ENCODE data around the gene OPRD1. TPM values are rescaled to one million over a fixed set of nuclear protein-coding genes. Genes with fewer than 3 reads are reported as not detected.

The OPRD1 gene
- total RNA-seq, 2 experiments from 2014 or later, result 0.02 TPM; not detected in 1

DNA sequence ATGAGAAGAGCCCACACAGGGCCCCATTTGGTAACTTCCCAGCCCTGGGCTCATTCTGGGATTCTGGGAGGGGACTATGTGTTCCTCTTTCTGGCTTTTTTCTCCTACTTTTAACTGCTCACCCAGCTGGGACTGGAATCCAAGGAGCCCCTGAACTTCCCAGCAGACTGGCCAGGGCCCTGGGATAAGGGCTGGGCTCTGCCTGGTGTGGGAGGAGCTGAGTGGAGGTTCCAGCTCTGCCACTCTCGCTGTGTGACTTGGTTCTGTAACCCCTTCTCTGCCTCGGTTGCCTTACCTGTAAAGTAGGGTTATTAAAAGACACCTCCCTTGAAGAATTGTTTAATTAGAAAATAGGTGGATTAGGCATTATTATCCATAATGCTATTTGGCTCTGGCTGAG, 82.8 kb downstream of the OPRD1 start:
- H3K4me3 Mint-ChIP-seq, result no peak overlapping the region
- ATAC-seq, result no peak
- ChIA-PET POLR2A (no interaction called here), CTCF (interaction anchor here (0.7 to 4.1 kb wide), 2 partner anchors 33 to 139 kb away, joined by 3 to 30 read pairs; no protein-coding TSS in a partner anchor)
- H3K27ac Mint-ChIP-seq, result no peak overlapping the region
- no peaks in the 10 kb centered on the region for H3K9me3 Mint-ChIP-seq
- DNase-seq, result no peak
- H3K4me1 Mint-ChIP-seq (ENCODE audit: low read depth), result peaks cover 32% of the 10 kb centered on the region
- TF ChIP-seq CTCF (IDR thresholded peaks at IDR 0.05), result no peak
- H3K27me3 Mint-ChIP-seq, result no peaks in the 10 kb centered on the region
- no peaks in the 10 kb centered on the region for H3K36me3 Mint-ChIP-seq (ENCODE audit: low read depth)
- intact Hi-C loops (cut with micrococcal nuclease), result no loop called here

DNA sequence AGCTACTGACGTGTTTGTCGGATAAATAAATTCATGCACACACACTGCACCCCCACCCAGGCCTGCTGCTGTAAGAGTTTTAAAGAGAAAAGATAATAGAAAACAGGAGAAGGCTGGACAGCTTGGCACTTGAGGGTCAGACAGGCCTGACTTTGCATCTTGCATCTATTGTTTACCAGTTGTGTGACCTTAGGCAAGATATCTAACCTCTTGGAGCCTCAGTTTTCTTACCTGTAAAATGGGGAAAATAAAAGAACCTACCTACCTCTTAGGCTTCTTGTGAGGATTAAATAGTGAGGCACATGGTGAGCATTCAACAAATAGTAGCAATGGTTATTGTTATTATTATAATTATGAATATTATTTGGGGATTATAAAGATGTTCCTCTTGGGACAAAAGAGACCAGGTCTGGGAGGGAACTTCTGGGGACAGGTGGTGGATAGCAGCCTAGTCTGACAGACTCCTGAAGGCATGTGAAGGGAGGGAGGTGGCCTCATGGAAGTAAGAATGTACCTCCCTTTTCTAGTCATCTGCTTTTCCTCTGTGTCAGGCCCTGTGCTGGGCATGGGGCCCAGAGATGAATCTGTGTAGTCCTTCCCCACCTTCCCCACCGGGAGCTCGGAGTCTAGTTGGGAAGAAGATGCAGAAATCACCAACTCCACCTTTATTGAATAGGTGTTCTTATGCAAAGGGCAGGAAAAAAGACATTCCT, 84.1 kb downstream of the OPRD1 start:
- no peak for DNase-seq
- ChIA-PET POLR2A (no interaction called here), CTCF (interaction anchor here (4.1 kb wide), 1 partner anchor 138 kb away, joined by 30 read pairs; no protein-coding TSS in a partner anchor)
- intact Hi-C loops (cut with micrococcal nuclease), result no loop called here
- no peaks in the 10 kb centered on the region for H3K9me3 Mint-ChIP-seq
- H3K4me1 Mint-ChIP-seq (ENCODE audit: low read depth), result peaks cover 27% of the 10 kb centered on the region
- H3K4me3 Mint-ChIP-seq, result no peak overlapping the region
- TF ChIP-seq CTCF (IDR thresholded peaks at IDR 0.05), result no peak
- H3K36me3 Mint-ChIP-seq (ENCODE audit: low read depth), result peaks cover 3% of the 10 kb centered on the region
- ATAC-seq, result no peak
- H3K27ac Mint-ChIP-seq, result no peak overlapping the region
- no peaks in the 10 kb centered on the region for H3K27me3 Mint-ChIP-seq

GRCh38 chr1:28896609-28896986, 84.6 kb downstream of the OPRD1 start:
- TF ChIP-seq CTCF (IDR thresholded peaks at IDR 0.05), result no peak
- intact Hi-C loops (cut with micrococcal nuclease), result no loop called here
- Mint-ChIP-seq H3K27me3 (no peaks in the 10 kb centered on the region), H3K4me1 (ENCODE audit: low read depth) (peaks cover 26% of the 10 kb centered on the region), H3K27ac (no peak overlapping the region), H3K36me3 (ENCODE audit: low read depth) (peaks cover 3% of the 10 kb centered on the region), H3K4me3 (no peak overlapping the region), H3K9me3 (no peaks in the 10 kb centered on the region)
- ChIA-PET CTCF (no interaction called here), POLR2A (no interaction called here)
- ATAC-seq (no peak), DNase-seq (no peak)

- intact Hi-C loops (cut with micrococcal nuclease), result no loop called here
- POLR2A ChIA-PET, result interaction anchor here (0.8 to 1.7 kb wide), 3 partner anchors 14 to 254 kb away, joined by 3 to 8 read pairs (median 4); partner anchors contain the start of gene EPB41
- H3K4me3 Mint-ChIP-seq, result no peak overlapping the region
- peaks cover 22% of the 10 kb centered on the region for H3K4me1 Mint-ChIP-seq (ENCODE audit: low read depth)
- peaks cover 3% of the 10 kb centered on the region for H3K36me3 Mint-ChIP-seq (ENCODE audit: low read depth)
- TF ChIP-seq CTCF (IDR thresholded peaks at IDR 0.05), result no peak
- H3K27me3 Mint-ChIP-seq, result no peaks in the 10 kb centered on the region
- ATAC-seq, result no peak
- CTCF ChIA-PET, result no interaction called here
- no peaks in the 10 kb centered on the region for H3K9me3 Mint-ChIP-seq
- no peak overlapping the region for H3K27ac Mint-ChIP-seq
- no peak for DNase-seq
Observed at GRCh38 chr1:28897789-28898188, 85.8 kb downstream of the OPRD1 start.

DNA sequence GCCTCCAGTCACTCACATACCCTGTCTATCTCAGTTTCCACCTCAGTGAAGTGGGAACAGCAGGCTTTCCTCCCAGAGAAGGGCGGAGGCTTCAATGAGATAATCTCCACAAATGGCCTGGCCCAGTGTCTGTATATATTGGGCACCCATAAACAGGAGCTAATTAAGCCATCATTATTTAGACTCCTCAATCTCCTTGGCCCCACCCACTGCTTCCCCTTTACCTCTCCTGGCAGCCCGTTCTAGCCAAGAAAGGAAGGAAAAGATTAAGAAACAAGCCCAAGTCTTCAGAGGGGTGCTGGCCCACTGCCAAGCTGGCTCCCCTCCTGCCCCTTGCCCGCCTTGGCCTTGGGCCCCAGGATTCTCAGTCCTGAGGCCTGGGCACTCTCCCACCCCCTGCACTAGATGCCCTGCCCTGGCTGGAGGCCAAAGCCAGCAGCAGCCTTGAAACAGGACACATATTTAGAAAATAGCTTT, 86.5 kb downstream of the OPRD1 start:
- H3K27ac Mint-ChIP-seq, result no peak overlapping the region
- ATAC-seq (no peak), DNase-seq (no peak)
- ChIA-PET CTCF (no interaction called here), POLR2A (interaction anchor here (1.7 kb wide), 1 partner anchor 16 kb away, joined by 8 read pairs; the partner anchor contains the start of gene EPB41)
- H3K9me3 Mint-ChIP-seq, result no peaks in the 10 kb centered on the region
- peaks cover 4% of the 10 kb centered on the region for H3K36me3 Mint-ChIP-seq (ENCODE audit: low read depth)
- TF ChIP-seq CTCF (IDR thresholded peaks at IDR 0.05), result no peak
- no peaks in the 10 kb centered on the region for H3K27me3 Mint-ChIP-seq
- no peak overlapping the region for H3K4me3 Mint-ChIP-seq
- peaks cover 20% of the 10 kb centered on the region for H3K4me1 Mint-ChIP-seq (ENCODE audit: low read depth)
- intact Hi-C loops (cut with micrococcal nuclease), result no loop called here
